Measurements from ENCODE around the gene WWOX.

DNA sequence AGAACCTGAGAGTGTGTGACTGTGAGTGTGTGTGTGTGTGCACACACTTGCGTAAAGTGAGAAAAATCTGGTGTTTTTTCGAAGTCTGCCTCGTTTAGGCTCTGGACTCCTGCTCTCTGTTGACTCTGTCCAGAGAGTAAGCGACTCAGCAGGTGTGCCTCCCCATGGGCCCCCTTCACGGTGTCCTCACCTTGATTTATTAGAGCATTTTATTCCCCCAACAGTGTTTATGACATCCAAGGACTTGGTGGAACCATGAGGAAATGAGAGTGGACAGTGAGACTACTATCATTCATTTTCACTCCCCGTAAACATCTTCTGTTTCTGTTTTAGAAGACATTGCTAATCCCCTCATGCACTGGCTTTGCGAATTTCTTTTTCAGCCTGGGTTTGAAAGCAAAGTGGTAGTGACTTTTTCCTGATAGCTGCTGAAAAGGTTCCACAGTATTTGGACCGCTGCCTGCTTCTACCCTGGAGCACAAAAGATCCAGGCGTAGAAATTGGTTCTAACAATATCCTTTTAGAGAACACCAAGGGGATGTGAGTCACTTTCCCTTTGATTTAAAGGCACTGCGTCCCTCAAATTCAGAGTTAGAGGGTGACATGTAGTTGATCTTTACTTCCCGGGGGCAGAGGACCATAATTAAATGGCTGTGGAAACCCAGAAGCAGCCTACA lies 218.2 kb downstream of the WWOX start:
- TF ChIP-seq, protein P1, sequence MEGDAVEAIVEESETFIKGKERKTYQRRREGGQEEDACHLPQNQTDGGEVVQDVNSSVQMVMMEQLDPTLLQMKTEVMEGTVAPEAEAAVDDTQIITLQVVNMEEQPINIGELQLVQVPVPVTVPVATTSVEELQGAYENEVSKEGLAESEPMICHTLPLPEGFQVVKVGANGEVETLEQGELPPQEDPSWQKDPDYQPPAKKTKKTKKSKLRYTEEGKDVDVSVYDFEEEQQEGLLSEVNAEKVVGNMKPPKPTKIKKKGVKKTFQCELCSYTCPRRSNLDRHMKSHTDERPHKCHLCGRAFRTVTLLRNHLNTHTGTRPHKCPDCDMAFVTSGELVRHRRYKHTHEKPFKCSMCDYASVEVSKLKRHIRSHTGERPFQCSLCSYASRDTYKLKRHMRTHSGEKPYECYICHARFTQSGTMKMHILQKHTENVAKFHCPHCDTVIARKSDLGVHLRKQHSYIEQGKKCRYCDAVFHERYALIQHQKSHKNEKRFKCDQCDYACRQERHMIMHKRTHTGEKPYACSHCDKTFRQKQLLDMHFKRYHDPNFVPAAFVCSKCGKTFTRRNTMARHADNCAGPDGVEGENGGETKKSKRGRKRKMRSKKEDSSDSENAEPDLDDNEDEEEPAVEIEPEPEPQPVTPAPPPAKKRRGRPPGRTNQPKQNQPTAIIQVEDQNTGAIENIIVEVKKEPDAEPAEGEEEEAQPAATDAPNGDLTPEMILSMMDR (conservative IDR thresholded peaks at IDR 0.05; ENCODE audit: low read depth, low read length) = no peak
- TF ChIP-seq EZH2 (IDR thresholded peaks at IDR 0.05; ENCODE audit: borderline replicate concordance, low read depth, low read length, poor library complexity, severe bottlenecking) = no peak

Data from A673 (cell line).